ENCODE measurements around the gene STK32C. TPM values are rescaled to one million over a fixed set of nuclear protein-coding genes. Genes with fewer than 3 reads are reported as not detected.
"Not testable (repeated sequence)": the region's sequence is repeated elsewhere in the genome, so short reads cannot be mapped to it uniquely, and the experiment has no call there.

Gene STK32C
- total and polyA plus RNA-seq, 7 donors = 4.3 to 12.8 (median 8.4) TPM

DNA sequence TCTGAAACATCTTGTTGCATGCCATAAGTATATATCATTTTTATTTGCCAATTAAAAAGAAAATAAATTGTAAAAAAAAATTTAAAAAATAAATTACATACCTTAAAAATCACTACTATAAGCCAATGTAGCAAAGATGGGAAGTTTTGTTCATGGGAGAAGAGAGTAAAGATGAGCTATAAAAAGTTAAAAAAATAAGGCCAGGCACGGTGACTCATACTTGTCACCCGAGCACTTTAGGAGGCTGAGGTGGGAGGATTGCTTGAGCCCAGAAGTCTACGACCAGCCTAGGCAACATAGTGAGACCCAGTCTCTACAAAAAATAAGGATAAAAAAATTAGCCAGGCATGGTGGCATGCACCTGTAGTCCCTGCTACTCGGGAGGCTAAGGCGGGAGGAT is 8.4 kb upstream of the STK32C start:
- DNase-seq = peak; percentile 29
- no peak overlapping the region for H3K27ac ChIP-seq
- H3K27me3 ChIP-seq = no peaks in the 10 kb centered on the region
- 64 to 84% methylated on average over 5 of the region's 5 CpGs for WGBS, 2 donors
- no peak for TF ChIP-seq POLR2A (IDR thresholded peaks at IDR 0.05)
- TF ChIP-seq CTCF (IDR thresholded peaks at IDR 0.05) = no peak
- TF ChIP-seq EP300 (IDR thresholded peaks at IDR 0.05) = no peak
- intact Hi-C loops (cut with DNase I) = no loop called here
- no peaks in the 10 kb centered on the region for H3K4me1 ChIP-seq
- no peak overlapping the region for H3K4me3 ChIP-seq
- no peaks in the 10 kb centered on the region for H3K9me3 ChIP-seq
- no peaks in the 10 kb centered on the region for H3K36me3 ChIP-seq

DNA sequence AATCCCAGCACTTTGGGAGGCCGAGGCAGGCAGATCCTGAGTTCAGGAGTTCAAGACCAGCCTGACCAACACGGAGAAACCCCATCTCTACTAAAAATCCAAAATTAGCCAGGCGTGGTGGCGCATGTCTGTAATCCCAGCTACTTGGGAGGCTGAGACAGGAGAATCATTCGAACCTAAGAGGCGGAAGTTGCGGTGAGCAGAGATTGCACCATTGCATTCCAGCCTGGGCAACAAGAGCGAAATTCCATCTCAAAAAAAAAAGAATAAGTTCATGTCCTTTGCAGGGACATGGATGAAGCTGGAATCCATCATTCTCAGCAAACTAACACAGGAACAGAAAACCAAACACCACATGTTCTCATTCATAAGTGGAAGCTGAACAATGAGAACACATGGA is 7.1 kb upstream of the STK32C start:
- H3K27me3 ChIP-seq; DNase-seq; intact Hi-C loops (cut with DNase I); H3K4me1 ChIP-seq; H3K4me3 ChIP-seq; H3K9me3 ChIP-seq; H3K36me3 ChIP-seq; H3K27ac ChIP-seq: not testable (repeated sequence)
- 94 to 95% methylated on average over 8 of the region's 8 CpGs for WGBS, 2 donors

DNA sequence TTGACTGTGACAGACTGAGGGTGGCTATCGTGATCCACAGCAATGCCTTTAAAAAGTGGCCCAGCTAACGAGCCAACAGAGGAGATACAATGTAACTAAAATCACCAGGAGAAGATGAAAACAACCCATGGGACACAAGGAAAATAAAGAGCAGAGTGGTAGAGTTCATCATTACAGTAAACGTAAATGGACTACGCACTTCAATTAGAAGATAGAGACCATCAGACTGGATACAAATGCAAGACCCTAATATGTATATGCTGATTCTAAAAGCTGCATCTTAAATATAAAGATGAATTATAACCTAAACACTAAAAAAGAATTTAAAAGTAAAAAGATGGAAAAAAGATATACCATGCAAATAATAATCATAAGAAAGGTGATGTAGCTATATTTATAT is 6.6 kb upstream of the STK32C start:
- Histone ChIP-seq H3K27me3 (no peaks in the 10 kb centered on the region), H3K4me3 (no peak overlapping the region), H3K27ac (no peak overlapping the region), H3K9me3 (no peaks in the 10 kb centered on the region), H3K4me1 (no peaks in the 10 kb centered on the region), H3K36me3 (no peaks in the 10 kb centered on the region)
- WGBS, 2 donors = 95 to 97% methylated on average over 4 of the region's 4 CpGs
- intact Hi-C loops (cut with DNase I) = no loop called here
- TF ChIP-seq EP300 (IDR thresholded peaks at IDR 0.05) = no peak
- TF ChIP-seq POLR2AphosphoS5 (IDR thresholded peaks at IDR 0.05) = no peak
- TF ChIP-seq POLR2A (IDR thresholded peaks at IDR 0.05) = no peak
- no peak for TF ChIP-seq CTCF (IDR thresholded peaks at IDR 0.05)
- no peak for DNase-seq

- no peaks in the 10 kb centered on the region for H3K27me3 ChIP-seq
- no peaks in the 10 kb centered on the region for H3K36me3 ChIP-seq
- WGBS, 2 donors = 91 to 97% methylated on average over 6 of the region's 6 CpGs
- H3K9me3 ChIP-seq = no peaks in the 10 kb centered on the region
- no peak for TF ChIP-seq EP300 (IDR thresholded peaks at IDR 0.05)
- TF ChIP-seq CTCF (IDR thresholded peaks at IDR 0.05) = no peak
- TF ChIP-seq POLR2AphosphoS5 (IDR thresholded peaks at IDR 0.05) = no peak
- TF ChIP-seq POLR2A (IDR thresholded peaks at IDR 0.05) = no peak
- H3K4me1 ChIP-seq = peaks cover 0 to 3% (median 2%) of the 10 kb centered on the region in 4 donors
- no peak overlapping the region for H3K27ac ChIP-seq
- peak; percentile 29 for DNase-seq
- H3K4me3 ChIP-seq = no peak overlapping the region
- intact Hi-C loops (cut with DNase I) = no loop called here
These were observed 6.1 kb upstream of the STK32C start for GRCh38 chr10:132313865-132314264.

GRCh38 chr10:132313305-132313704 is 5.6 kb upstream of the STK32C start:
- TF ChIP-seq POLR2AphosphoS5 (IDR thresholded peaks at IDR 0.05) (no peak), CTCF (IDR thresholded peaks at IDR 0.05) (no peak), EP300 (IDR thresholded peaks at IDR 0.05) (no peak), POLR2A (IDR thresholded peaks at IDR 0.05) (no peak)
- Histone ChIP-seq H3K27me3 (no peaks in the 10 kb centered on the region), H3K36me3 (no peaks in the 10 kb centered on the region), H3K4me1 (peaks cover 0 to 9% (median 7%) of the 10 kb centered on the region in 4 donors), H3K4me3 (no peak overlapping the region), H3K27ac (no peak overlapping the region), H3K9me3 (no peaks in the 10 kb centered on the region)
- intact Hi-C loops (cut with DNase I) = no loop called here
- 91% methylated on average over 12 of the region's 12 CpGs for WGBS, 2 donors
- peak; percentile 40 for DNase-seq
